Endometrial microvascular endothelial cells (primary cell): ENCODE measurements around the gene SH2D1B. TPM values are rescaled to one million over a fixed set of nuclear protein-coding genes. Genes with fewer than 3 reads are reported as not detected.
"Not testable (repeated sequence)": the region's sequence is repeated elsewhere in the genome, so short reads cannot be mapped to it uniquely, and the experiment has no call there.

Experiments
- in situ Hi-C: cut with HindIII; loops from 2 replicates; pipeline ENCODE4 v1.10.0; 2017; ENCODE audit warnings: low sequenced_read_pairs, low pct_unique_long_range_greater_than_20kb; ENCODE audit errors: inconsistent ontology term
- total RNA-seq: library from RNA; depleted of rRNA; stranded (reverse); fragments of >200 nt; gene quantifications from one replicate; pipeline ENCODE4 v1.2.3, GENCODE V29; 2015; ENCODE audit errors: inconsistent ontology term

SH2D1B gene, protein sequence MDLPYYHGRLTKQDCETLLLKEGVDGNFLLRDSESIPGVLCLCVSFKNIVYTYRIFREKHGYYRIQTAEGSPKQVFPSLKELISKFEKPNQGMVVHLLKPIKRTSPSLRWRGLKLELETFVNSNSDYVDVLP
- not detected for total RNA-seq

DNA sequence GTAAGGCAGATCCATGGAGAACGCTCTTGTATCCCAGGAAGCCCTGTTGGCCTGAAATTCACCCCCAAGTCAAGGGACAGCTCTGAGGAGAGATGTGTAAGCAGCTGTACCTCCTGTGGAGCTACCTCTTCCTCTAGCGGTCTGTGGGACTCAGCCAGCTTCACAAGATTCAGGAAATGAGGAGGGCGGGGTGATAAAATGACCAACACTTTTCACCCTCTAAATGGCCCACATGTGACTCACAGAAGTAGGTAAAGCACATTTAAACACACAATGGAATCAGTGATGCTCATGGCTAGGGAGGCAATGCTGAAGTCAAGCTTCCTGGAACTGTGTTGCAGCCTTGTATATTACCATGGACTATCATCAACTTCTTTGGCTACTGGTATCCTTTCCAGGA lies at the start of gene SH2D1B:
Gene SH2D1B, minus strand, starts transcription at position 135 of the 400 bp plus-strand sequence. Its CDS starts 120 bp downstream, at position 15.
- in situ Hi-C loops = no loop called here

- in situ Hi-C loops = no loop called here
Measured at GRCh38 chr1:162458236-162458635, 46.3 kb upstream of the SH2D1B start.

- in situ Hi-C loops = no loop called here
Measured at GRCh38 chr1:162456323-162456722, 44.4 kb upstream of the SH2D1B start.

DNA sequence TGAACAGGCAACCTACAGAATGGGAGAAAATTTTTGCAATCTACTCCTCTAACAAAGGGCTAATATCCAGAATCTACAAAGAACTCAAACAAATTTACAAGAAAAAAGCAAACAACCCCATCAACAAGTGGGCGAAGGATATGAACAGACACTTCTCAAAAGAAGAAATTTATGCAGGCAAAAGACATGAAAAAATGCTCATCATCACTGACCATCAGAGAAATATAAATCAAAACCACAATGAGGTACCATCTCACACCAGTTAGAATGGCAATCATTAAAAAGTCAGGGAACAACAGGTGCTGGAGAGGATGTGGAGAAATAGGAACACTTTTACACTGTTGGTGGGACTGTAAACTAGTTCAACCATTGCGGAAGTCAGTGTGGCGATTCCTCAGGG lies 42.4 kb upstream of the SH2D1B start:
- in situ Hi-C loops = not testable (repeated sequence)

DNA sequence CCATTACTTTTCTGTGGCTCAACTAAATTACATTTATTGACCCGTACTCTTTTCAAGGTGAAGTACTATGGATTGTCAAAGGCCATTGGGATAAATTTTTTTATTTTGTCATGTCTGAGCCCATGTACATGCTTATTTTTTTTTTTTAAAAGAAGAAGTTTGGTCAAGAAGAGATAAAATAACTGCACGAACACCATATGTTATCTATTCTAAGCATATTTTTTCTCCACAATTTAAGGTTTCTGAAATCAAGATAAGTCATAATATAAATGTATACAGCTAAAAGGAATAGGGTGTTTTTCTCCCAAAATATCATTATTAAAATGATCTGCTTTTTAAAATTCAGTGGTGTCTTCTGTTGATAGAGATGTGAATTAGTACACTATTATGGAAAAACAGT lies 35.0 kb upstream of the SH2D1B start:
- in situ Hi-C loops = no loop called here

GRCh38 chr1:162444903-162445302 lies 33.0 kb upstream of the SH2D1B start:
- in situ Hi-C loops = no loop called here

- in situ Hi-C loops = not testable (repeated sequence)
Measured at GRCh38 chr1:162432977-162433713, 21.2 kb upstream of the SH2D1B start.

DNA sequence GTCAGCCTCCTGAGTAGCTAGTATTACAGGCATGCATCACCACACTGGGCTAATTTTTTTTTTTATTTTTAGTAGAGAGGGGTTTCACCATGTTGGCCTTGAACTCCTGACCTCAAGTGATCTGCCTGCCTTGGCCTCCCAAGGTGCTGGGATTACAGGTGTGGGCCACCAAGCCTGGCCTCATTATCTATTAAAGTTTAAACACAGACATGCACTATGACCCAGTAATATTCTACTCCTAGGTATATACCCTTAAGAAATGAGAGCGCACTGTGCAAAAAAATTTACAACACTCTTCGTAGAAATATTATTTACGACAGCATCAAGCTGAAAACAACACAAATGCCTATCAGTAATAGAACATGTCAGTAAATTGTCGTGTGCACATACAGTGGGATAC lies 18.6 kb upstream of the SH2D1B start:
- in situ Hi-C loops = no loop called here

GRCh38 chr1:162422662-162423375 lies 10.9 kb upstream of the SH2D1B start:
- in situ Hi-C loops = no loop called here

GRCh38 chr1:162421258-162422164 lies 9.6 kb upstream of the SH2D1B start:
- in situ Hi-C loops = no loop called here

DNA sequence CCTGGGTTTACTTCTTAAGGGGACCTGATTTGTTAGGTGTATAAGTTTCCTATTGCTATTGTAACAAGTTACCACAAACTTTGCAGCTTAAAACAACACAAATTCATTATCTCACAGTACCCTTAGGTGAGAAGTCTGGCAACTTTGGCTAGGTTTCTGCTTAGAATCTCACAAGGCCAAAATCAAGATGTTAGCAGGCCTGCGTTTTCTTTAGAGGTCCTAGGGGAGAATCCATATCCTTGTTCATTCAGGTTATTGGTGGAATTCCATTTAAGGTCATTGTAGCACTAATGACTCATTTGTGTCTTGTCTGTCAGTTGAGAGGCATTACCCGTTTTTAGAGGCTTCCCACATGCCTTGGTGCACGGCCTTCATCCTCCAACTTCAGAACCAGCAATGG lies 8.2 kb upstream of the SH2D1B start:
- in situ Hi-C loops = no loop called here

DNA sequence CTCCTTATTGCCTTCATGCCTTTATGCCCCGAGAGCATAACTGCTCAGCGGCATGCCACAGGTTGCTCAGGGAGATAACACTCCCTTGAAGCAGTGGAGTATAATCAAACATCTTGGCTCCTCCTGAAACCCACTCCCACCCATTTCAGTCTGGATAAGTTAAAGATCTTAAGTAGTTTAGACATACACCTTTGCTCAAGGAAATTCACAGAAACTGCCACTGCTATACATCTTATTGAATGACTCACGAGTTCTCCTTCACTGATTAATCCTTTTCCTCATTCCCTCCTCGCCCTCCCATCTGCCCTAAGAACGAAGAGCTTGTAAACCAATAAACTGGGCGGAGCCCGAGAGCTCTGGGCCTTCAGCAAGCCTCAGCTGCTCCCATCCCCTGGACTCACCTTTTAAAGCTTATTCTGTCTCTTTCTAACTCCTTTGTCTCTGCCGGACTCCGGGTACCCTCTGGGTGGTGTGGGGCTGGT lies 7.6 kb upstream of the SH2D1B start:
- in situ Hi-C loops = not testable (repeated sequence)

DNA sequence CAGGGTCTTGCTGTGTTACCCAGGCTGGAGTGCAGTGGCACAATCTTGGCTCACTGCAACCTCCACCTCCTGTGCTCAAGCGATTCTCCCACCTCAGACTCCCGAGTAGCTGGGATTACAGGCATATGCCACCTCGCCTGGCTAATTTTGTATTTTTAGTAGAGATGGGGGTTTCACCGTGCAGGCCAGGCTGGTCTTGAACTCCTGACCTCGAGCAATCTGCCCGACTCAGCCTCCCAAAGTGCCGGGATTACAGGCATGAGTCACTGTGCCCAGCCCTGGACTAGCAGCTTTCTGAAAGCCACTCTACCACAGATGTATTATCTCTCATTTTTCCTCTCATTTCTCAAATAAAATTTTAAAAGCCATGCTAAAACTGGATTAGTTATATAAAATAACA lies 6.6 kb upstream of the SH2D1B start:
- in situ Hi-C loops = not testable (repeated sequence)

GRCh38 chr1:162417650-162418049 lies 5.7 kb upstream of the SH2D1B start:
- in situ Hi-C loops = no loop called here

DNA sequence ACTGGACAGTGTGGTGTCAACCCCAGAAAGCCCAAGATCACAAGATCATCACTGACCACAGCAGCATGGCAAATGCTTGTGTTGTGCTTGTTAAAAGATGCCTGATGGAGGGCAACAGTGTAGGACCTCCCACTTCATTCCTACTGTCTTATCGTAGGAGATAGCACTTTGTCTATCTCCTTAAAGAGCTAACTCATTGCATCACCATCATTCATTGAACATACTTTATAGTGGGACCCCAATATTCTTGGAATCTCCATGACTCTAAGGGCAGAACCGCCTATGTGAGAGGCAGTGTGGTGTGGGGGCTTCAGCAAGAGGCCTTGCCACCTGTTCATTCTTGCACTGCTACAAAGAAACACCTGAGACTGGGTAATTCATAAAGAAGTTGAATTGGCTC lies 5.0 kb upstream of the SH2D1B start:
- in situ Hi-C loops = no loop called here

DNA sequence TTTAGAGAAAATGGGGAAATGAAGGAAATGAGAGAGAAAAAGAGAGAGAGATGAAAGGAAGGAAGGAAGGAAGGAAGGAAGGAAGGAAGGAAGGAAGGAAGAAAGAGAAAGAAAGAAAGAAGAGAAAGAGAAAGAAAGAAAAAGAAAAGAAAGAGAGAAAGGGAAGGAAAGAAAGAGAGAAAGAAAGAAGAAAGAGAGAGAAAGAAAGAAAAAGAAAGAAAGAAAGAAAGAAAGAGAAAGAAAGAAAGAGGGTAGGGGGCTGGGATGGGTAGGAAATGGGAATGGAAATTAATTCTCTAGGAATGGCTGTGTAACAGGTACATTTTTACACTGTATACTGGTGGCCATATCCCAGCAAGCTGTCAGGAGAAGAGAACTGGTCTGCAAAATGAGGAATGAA lies 4.3 kb upstream of the SH2D1B start:
- in situ Hi-C loops = no loop called here

- in situ Hi-C loops = no loop called here
Measured at GRCh38 chr1:162407539-162407938, 4.4 kb downstream of the SH2D1B start.

- in situ Hi-C loops = no loop called here
Measured at GRCh38 chr1:162406811-162407210, 5.1 kb downstream of the SH2D1B start.

DNA sequence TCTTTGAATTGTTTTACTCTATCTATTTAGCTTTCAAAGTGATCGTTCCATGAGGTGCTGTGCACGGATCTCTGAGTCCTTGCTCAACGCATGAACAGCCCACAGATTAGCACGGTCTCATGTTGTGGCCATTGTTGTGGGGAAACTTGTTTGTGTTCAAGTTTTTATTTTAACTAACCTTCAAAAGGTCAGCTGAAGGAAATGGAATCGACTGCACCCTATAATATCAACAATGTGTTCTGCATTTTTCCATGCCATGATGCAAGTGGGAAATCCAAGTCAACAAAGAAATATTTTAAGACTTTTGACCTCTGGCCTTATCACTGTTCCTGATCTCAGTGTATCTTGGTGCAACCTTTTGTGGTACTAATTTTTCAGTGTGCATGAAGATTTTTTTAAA lies 6.1 kb downstream of the SH2D1B start:
- in situ Hi-C loops = no loop called here
